Panc1 (cell line): ENCODE results near the gene HNRNPLL.

Source experiments
- CTCF ChIP-seq: fragments of 450-650 bp; IDR thresholded peaks from 2 replicates; pipeline ENCODE4 v1.5.1; 2017; ENCODE audit warnings: mild to moderate bottlenecking
- POLR2AphosphoS5 ChIP-seq: IDR thresholded peaks from 2 replicates; pipeline ENCODE4 v1.6.1; 2012; ENCODE audit warnings: mild to moderate bottlenecking, low read depth, low read length, moderate library complexity
- REST ChIP-seq, 2 experiments: IDR thresholded peaks; 2 replicates each; pipeline ENCODE4 v1.6.1; 2011 to 2012; ENCODE audit warnings: low read depth in 2 of 2, control low read depth in 1 of 2, low read length in 1 of 2, mild to moderate bottlenecking in 1 of 2, moderate library complexity in 1 of 2; ENCODE audit not compliant: insufficient read depth in 1 of 2
- SIN3A ChIP-seq: IDR thresholded peaks from 2 replicates; pipeline ENCODE4 v1.6.1; 2012; ENCODE audit warnings: low read depth, mild to moderate bottlenecking, low read length, moderate library complexity, borderline replicate concordance; ENCODE audit not compliant: insufficient read depth
- TCF7L2 ChIP-seq: IDR thresholded peaks from 2 replicates; pipeline ENCODE4 v1.6.1; 2011; ENCODE audit warnings: mild to moderate bottlenecking, low read depth, low read length, inconsistent platforms

GRCh38 chr2:38626326-38627035 lies 23.8 kb upstream of the HNRNPLL start:
- TF ChIP-seq CTCF (no peak), REST (IDR thresholded peaks at IDR 0.05; ENCODE audit: insufficient read depth in 1 of 2, low read depth in 2 of 2, low read length in 1 of 2) (no peak), TCF7L2 (no peak), POLR2AphosphoS5 (no peak), SIN3A (no peak)
